ENCODE measurements around the gene CNGB1.

DNA sequence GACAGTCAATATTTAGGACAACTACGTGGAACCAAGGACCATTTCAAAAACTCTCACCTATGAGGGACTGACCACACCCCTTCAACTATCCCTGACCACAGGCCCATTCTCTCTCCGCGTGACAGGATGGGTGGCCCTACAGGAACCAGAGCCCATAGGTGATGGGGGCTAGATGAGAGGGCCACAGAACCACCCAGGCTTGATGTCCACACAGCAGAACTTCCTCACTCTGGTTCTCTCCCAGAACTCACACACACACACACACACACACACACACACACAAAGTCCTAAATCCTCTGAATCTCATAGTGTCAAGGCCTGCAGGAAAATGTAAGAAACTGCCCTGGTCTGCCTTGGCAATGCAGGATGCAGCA, 28.1 kb upstream of the CNGB1 start:
- TF ChIP-seq, protein P1, sequence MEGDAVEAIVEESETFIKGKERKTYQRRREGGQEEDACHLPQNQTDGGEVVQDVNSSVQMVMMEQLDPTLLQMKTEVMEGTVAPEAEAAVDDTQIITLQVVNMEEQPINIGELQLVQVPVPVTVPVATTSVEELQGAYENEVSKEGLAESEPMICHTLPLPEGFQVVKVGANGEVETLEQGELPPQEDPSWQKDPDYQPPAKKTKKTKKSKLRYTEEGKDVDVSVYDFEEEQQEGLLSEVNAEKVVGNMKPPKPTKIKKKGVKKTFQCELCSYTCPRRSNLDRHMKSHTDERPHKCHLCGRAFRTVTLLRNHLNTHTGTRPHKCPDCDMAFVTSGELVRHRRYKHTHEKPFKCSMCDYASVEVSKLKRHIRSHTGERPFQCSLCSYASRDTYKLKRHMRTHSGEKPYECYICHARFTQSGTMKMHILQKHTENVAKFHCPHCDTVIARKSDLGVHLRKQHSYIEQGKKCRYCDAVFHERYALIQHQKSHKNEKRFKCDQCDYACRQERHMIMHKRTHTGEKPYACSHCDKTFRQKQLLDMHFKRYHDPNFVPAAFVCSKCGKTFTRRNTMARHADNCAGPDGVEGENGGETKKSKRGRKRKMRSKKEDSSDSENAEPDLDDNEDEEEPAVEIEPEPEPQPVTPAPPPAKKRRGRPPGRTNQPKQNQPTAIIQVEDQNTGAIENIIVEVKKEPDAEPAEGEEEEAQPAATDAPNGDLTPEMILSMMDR (conservative IDR thresholded peaks at IDR 0.05 in 1 of 2, IDR thresholded peaks at IDR 0.05 in 1 of 2; ENCODE audit: low read depth in 1 of 2, low read length in 2 of 2): no peak
- no peak for TF ChIP-seq EZH2 (IDR thresholded peaks at IDR 0.05; ENCODE audit: low read length, missing control alignments)

Data from fibroblast of lung (primary cell).